Measurements from ENCODE around the gene SRP72. TPM values are rescaled to one million over a fixed set of nuclear protein-coding genes. Genes with fewer than 3 reads are reported as not detected.

SRP72 gene
- total RNA-seq, 2 donors from 2014 or later: 152 to 179 TPM

- Mint-ChIP-seq H3K27ac (no peak overlapping the region), H3K9me3 (no peaks in the 10 kb centered on the region), H3K36me3 (no peaks in the 10 kb centered on the region)
- no peak for ATAC-seq
- DNase-seq (ENCODE audit: low spot score in 2 of 2): no peak
These were observed 44.7 kb downstream of the SRP72 start for GRCh38 chr4:56512166-56512565.

- H3K27ac Mint-ChIP-seq: no peak overlapping the region
- ATAC-seq (no peak), DNase-seq (ENCODE audit: low spot score in 2 of 2) (no peak)
- H3K9me3 Mint-ChIP-seq: no peaks in the 10 kb centered on the region
- H3K36me3 Mint-ChIP-seq: no peaks in the 10 kb centered on the region
These were observed 46.1 kb downstream of the SRP72 start for GRCh38 chr4:56513517-56513916.

GRCh38 chr4:56530269-56531148 lies 63.1 kb downstream of the SRP72 start:
- DNase-seq (ENCODE audit: low spot score in 2 of 2) (peak; percentile 73 to 76), ATAC-seq (peak; percentile 99)
- no peaks in the 10 kb centered on the region for H3K9me3 Mint-ChIP-seq
- H3K27ac Mint-ChIP-seq: no peak overlapping the region
- H3K36me3 Mint-ChIP-seq: no peaks in the 10 kb centered on the region

- Mint-ChIP-seq H3K9me3 (no peaks in the 10 kb centered on the region), H3K27ac (no peak overlapping the region), H3K36me3 (no peaks in the 10 kb centered on the region)
- ATAC-seq: peak in 1 of 2 donors; percentile 24
- DNase-seq (ENCODE audit: low spot score in 2 of 2): no peak
These were observed 63.8 kb downstream of the SRP72 start for GRCh38 chr4:56531149-56531770.

GRCh38 chr4:56531823-56532222 lies 64.4 kb downstream of the SRP72 start:
- ATAC-seq (no peak), DNase-seq (ENCODE audit: low spot score in 2 of 2) (no peak)
- no peak overlapping the region for H3K27ac Mint-ChIP-seq
- no peaks in the 10 kb centered on the region for H3K36me3 Mint-ChIP-seq
- H3K9me3 Mint-ChIP-seq: no peaks in the 10 kb centered on the region

GRCh38 chr4:56532239-56532638 lies 64.8 kb downstream of the SRP72 start:
- Mint-ChIP-seq H3K27ac (no peak overlapping the region), H3K9me3 (no peaks in the 10 kb centered on the region), H3K36me3 (no peaks in the 10 kb centered on the region)
- DNase-seq (ENCODE audit: low spot score in 2 of 2) (no peak), ATAC-seq (no peak)

GRCh38 chr4:56535915-56536314 lies 68.5 kb downstream of the SRP72 start:
- Mint-ChIP-seq H3K9me3 (no peaks in the 10 kb centered on the region), H3K36me3 (no peaks in the 10 kb centered on the region), H3K27ac (no peak overlapping the region)
- DNase-seq (ENCODE audit: low spot score in 2 of 2): no peak
- ATAC-seq: no peak

- no peak for ATAC-seq
- no peak for DNase-seq (ENCODE audit: low spot score in 2 of 2)
- no peaks in the 10 kb centered on the region for H3K9me3 Mint-ChIP-seq
- no peaks in the 10 kb centered on the region for H3K36me3 Mint-ChIP-seq
- H3K27ac Mint-ChIP-seq: no peak overlapping the region
These were observed 69.7 kb downstream of the SRP72 start for GRCh38 chr4:56537147-56537546.

GRCh38 chr4:56540826-56541225 lies 73.4 kb downstream of the SRP72 start:
- ATAC-seq (no peak), DNase-seq (ENCODE audit: low spot score in 2 of 2) (no peak)
- Mint-ChIP-seq H3K36me3 (no peaks in the 10 kb centered on the region), H3K27ac (no peak overlapping the region), H3K9me3 (no peaks in the 10 kb centered on the region)

GRCh38 chr4:56544573-56545131 lies 77.2 kb downstream of the SRP72 start:
- Mint-ChIP-seq H3K36me3 (no peaks in the 10 kb centered on the region), H3K27ac (peak overlapping the region in 1 of 2 donors; percentile 29), H3K9me3 (no peaks in the 10 kb centered on the region)
- DNase-seq (ENCODE audit: low spot score in 2 of 2) (peak; percentile 87 to 96), ATAC-seq (peak; percentile 99)

GRCh38 chr4:56550642-56551041 lies 83.2 kb downstream of the SRP72 start:
- no peak overlapping the region for H3K27ac Mint-ChIP-seq

GRCh38 chr4:56551516-56551915 lies 84.1 kb downstream of the SRP72 start:
- Mint-ChIP-seq H3K36me3 (no peaks in the 10 kb centered on the region), H3K27ac (no peak overlapping the region), H3K9me3 (no peaks in the 10 kb centered on the region)
- DNase-seq (ENCODE audit: low spot score in 2 of 2) (no peak), ATAC-seq (no peak)

More at GRCh38 chr4:56550642-56551041, 83.2 kb downstream of the SRP72 start:
- Mint-ChIP-seq H3K36me3 (no peaks in the 10 kb centered on the region), H3K9me3 (no peaks in the 10 kb centered on the region)
- DNase-seq (ENCODE audit: low spot score in 2 of 2) (no peak), ATAC-seq (no peak)

- no peak for DNase-seq (ENCODE audit: low spot score in 2 of 2)
- Mint-ChIP-seq H3K27ac (no peak overlapping the region), H3K36me3 (no peaks in the 10 kb centered on the region), H3K9me3 (no peaks in the 10 kb centered on the region)
- ATAC-seq: peak in 1 of 2 donors; percentile 57
These were observed 84.9 kb downstream of the SRP72 start for GRCh38 chr4:56552273-56552672.

Other genes starting within 250 kb of the SRP72 start
- 10 to 100 TPM in 1 of 2 donors, 1 to 10 TPM in 1; 8.8 to 13.8 TPM for gene AASDH, start 80.1 kb upstream of the SRP72 start, total RNA-seq
- 10 to 100 TPM; 34.4 to 50.8 TPM for gene PPAT, start 32.0 kb upstream of the SRP72 start, total RNA-seq
- gene PAICS, start 31.4 kb upstream of the SRP72 start, total RNA-seq: 100 to 1,000 TPM; 248 to 387 TPM
- under 1 TPM in 1 of 2 donors, not detected in 1; 0.35 TPM for gene ARL9, start 38.2 kb downstream of the SRP72 start, total RNA-seq
- 10 to 100 TPM; 21.0 to 33.5 TPM for gene HOPX, start 213.7 kb downstream of the SRP72 start, total RNA-seq